Measurements from ENCODE around the gene BACE1. TPM values are rescaled to one million over a fixed set of nuclear protein-coding genes. Genes with fewer than 3 reads are reported as not detected.

Gene BACE1
- total RNA-seq, 1 donor from 2014 or later: 4.2 TPM

DNA sequence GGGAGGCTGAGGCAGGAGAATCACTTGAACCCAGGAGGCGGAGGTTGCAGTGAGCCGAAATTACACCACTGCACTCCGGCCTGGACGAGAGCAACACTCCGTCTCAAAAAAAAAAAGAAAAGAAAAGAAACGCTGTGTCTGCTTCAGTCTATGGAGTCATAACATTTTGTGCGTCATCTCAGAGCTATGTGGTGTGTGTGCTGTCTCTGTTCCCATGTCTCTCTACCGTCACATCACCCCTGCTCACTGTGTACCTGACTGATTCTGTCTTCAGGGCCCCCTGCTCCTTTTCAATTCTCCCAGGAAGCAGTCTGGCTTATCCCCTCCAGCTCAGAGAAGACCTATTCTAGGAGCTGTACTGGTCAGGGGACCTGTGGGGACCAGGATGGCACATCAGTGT lies 17.9 kb downstream of the BACE1 start:
- Histone ChIP-seq H3K27me3 (ENCODE audit: control insufficient read depth, insufficient read depth, low read length) (no peaks in the 10 kb centered on the region), H3K4me3 (ENCODE audit: low read depth, low read length) (no peak overlapping the region), H3K36me3 (ENCODE audit: control insufficient read depth, insufficient read depth, low read length) (no peaks in the 10 kb centered on the region)
- FAIRE-seq: no peak
- TF ChIP-seq, protein P1, sequence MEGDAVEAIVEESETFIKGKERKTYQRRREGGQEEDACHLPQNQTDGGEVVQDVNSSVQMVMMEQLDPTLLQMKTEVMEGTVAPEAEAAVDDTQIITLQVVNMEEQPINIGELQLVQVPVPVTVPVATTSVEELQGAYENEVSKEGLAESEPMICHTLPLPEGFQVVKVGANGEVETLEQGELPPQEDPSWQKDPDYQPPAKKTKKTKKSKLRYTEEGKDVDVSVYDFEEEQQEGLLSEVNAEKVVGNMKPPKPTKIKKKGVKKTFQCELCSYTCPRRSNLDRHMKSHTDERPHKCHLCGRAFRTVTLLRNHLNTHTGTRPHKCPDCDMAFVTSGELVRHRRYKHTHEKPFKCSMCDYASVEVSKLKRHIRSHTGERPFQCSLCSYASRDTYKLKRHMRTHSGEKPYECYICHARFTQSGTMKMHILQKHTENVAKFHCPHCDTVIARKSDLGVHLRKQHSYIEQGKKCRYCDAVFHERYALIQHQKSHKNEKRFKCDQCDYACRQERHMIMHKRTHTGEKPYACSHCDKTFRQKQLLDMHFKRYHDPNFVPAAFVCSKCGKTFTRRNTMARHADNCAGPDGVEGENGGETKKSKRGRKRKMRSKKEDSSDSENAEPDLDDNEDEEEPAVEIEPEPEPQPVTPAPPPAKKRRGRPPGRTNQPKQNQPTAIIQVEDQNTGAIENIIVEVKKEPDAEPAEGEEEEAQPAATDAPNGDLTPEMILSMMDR (IDR thresholded peaks at IDR 0.05; ENCODE audit: insufficient read depth, low read length, severe bottlenecking): no peak
- DNase-seq (ENCODE audit: low read depth): no peak

DNA sequence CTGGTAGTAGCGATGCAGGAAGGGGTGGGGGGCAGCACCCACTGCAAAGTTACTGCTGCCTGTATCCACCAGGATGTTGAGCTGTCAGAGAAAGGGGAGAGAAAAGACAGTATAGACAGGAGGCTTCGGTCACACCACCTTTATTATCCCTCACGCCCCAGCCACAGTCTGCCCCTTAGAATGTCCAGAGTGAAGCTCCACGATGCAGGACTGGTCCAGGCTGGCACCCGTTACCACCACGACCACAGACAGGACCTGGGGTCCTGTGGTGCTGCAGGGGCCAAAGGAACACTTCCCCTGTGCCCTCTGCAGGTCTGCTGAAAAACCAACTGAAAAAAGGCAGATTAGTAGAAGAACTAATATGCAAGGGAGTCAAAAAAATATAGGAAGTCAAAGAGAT lies 19.2 kb downstream of the BACE1 start:
- no peak for FAIRE-seq
- DNase-seq (ENCODE audit: low read depth): no peak
- Histone ChIP-seq H3K27me3 (ENCODE audit: control insufficient read depth, insufficient read depth, low read length) (no peaks in the 10 kb centered on the region), H3K36me3 (ENCODE audit: control insufficient read depth, insufficient read depth, low read length) (peaks cover 2% of the 10 kb centered on the region), H3K4me3 (ENCODE audit: low read depth, low read length) (no peak overlapping the region)
- TF ChIP-seq, protein P1 (IDR thresholded peaks at IDR 0.05; ENCODE audit: insufficient read depth, low read length, severe bottlenecking): no peak

DNA sequence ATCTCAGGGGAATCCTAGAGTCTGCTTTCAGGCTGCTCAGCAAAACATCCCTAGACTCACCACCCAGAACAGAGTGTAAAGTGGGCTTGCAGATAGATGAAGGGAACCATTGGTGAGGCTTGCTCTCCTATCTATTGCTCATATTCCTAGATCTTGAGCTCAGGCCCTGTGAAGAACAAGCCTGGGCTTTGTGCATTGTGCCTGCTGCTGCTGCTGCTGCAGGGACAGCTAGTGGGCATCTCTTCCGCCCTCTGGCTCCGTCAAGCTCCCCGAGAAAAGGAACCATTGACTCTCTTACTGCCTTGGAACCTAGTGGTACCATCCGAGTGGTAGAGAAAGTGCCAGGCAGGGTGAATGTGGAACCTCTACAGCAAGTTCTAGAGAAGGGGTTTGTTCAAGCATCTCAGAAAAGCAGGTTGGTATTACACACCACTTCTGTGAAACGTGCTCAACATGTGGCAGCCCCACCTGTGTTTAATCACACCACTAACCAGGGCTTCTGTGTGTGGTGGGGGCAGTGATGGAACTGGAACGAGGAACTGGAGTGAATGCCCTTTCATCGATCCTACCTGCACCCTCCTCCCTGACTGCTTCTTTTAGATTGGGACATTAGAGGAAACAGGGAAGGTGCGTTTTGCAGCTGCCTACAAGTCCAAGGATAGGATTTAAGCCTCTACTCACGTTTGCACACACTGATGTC lies 20.5 kb downstream of the BACE1 start:
- Histone ChIP-seq H3K36me3 (ENCODE audit: control insufficient read depth, insufficient read depth, low read length) (peaks cover 6% of the 10 kb centered on the region), H3K4me3 (ENCODE audit: low read depth, low read length) (no peak overlapping the region), H3K27me3 (ENCODE audit: control insufficient read depth, insufficient read depth, low read length) (no peaks in the 10 kb centered on the region)
- DNase-seq (ENCODE audit: low read depth): no peak
- TF ChIP-seq, protein P1 (IDR thresholded peaks at IDR 0.05; ENCODE audit: insufficient read depth, low read length, severe bottlenecking): no peak
- no peak for FAIRE-seq

DNA sequence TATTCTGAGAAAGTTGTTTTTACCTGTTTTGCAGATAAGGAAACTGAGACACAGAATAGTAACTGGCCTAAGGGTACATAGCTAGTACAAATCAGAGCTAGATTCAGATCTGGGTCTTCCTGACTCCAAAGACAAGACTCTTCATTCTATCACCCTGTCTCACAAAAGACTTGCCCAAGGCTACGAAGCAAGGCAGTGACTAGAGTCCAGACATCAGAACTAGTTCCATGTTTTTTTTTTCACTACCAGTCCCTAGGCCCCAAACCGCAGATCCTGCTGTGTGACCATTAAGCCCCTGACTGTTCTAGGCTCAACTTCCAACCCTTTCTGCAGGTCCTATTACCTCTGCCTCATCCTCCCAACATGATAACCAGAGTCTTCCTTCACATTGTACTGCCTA lies 23.4 kb downstream of the BACE1 start:
- Histone ChIP-seq H3K36me3 (ENCODE audit: control insufficient read depth, insufficient read depth, low read length) (peaks cover 11% of the 10 kb centered on the region), H3K4me3 (ENCODE audit: low read depth, low read length) (no peak overlapping the region), H3K27me3 (ENCODE audit: control insufficient read depth, insufficient read depth, low read length) (no peaks in the 10 kb centered on the region)
- TF ChIP-seq, protein P1 (IDR thresholded peaks at IDR 0.05; ENCODE audit: insufficient read depth, low read length, severe bottlenecking): no peak
- no peak for DNase-seq (ENCODE audit: low read depth)
- no peak for FAIRE-seq

DNA sequence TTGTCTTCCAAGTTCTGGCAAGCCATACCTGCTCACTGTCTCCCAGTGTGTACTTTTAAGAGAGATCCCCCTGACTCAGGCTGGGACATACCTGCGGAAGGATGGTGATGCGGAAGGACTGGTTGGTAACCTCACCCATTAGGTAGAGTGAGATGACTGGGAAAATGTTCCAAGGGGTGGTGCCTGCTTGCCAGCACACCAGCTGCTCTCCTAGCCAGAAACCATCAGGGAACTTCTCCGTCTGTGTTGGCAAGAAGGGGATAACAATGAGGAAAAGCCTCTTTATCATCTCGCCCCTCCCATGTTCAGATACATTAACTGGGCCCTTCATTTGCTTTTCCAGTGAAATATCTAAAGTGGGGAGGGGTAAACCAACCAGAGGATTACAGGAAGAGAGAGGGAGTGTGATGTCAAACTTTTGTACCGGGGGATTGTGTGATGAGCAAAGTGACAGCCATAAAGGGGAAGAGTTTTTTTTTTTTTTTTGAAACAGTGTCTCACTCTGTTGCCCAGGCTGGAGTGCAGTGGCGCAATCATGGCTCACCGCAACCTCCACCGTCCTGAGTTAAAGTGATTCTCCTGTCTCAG lies 25.2 kb downstream of the BACE1 start, which contains the start of gene BACE1-AS:
TSS of gene BACE1-AS (plus strand) at position 538 of the 588 bp plus-strand sequence.
- FAIRE-seq (no peak), DNase-seq (ENCODE audit: low read depth) (no peak)
- TF ChIP-seq, protein P1 (IDR thresholded peaks at IDR 0.05; ENCODE audit: insufficient read depth, low read length, severe bottlenecking): no peak
- Histone ChIP-seq H3K36me3 (ENCODE audit: control insufficient read depth, insufficient read depth, low read length) (peaks cover 11% of the 10 kb centered on the region), H3K27me3 (ENCODE audit: control insufficient read depth, insufficient read depth, low read length) (no peaks in the 10 kb centered on the region), H3K4me3 (ENCODE audit: low read depth, low read length) (no peak within 1 kb of the TSS)
